HepG2 (cell line): ENCODE results near the gene SPACA1. TPM values are rescaled to one million over a fixed set of nuclear protein-coding genes. Genes with fewer than 3 reads are reported as not detected.

ENCODE experiments used
- ATAC-seq: fragments of 200-7000 bp; cut with Tn5 transposase; 3 replicates; pipeline ENCODE4 v1.9.1; 2020; ENCODE audit warnings: mild to moderate bottlenecking, moderate library complexity
- BruUV-seq: library from RNA; stranded (reverse); fragments of 400-500 nt; replicated peaks from 2 replicates; lab custom pipeline; 2021; lab: Mats Ljungman, UMichigan
- CTCF ChIA-PET: fragments of 300-600 bp; formaldehyde crosslinking; extraction: SDS; loops from one replicate; lab custom pipeline; 2021; ENCODE audit warnings: low total read pairs, inconsistent platforms, low intra/inter-chr PET ratio; lab: Yijun Ruan, JAX
- POLR2A ChIA-PET: fragments of 350-600 bp; sonication (Branson Sonifier 250); formaldehyde crosslinking; loops from one replicate; lab custom pipeline; 2020; ENCODE audit warnings: antibody characterized with exemption, inconsistent platforms; lab: Yijun Ruan, JAX
- DNase-seq: peaks from one replicate; pipeline ENCODE4 v3.0.0-alpha.2; 2015; ENCODE audit warnings: low spot score
- FAIRE-seq: peaks from 3 replicates; lab custom pipeline; 2011; peaks lifted over from hg19 to GRCh38; lab: Jason Lieb, UNC
- H2AFZ ChIP-seq: one replicate; pipeline ENCODE4 v1.6.1; 2011; ENCODE audit warnings: low read length, inconsistent platforms
- H3K27ac ChIP-seq: fragments of 300-600 bp; 3 replicates; pipeline ENCODE4 v1.8.0; 2011; ENCODE audit warnings: mixed run types, mild to moderate bottlenecking, mixed read lengths, low read length, inconsistent platforms; ENCODE audit not compliant: insufficient read depth; ENCODE audit errors: extremely low read length
- H3K27me3 ChIP-seq, 2 experiments: fragments of 200-600 bp in 1 of 2; 2 replicates in 1 of 2; 3 replicates in 1 of 2; pipeline versions ENCODE4 v1.6.0 to v1.8.0; 2011; ENCODE audit warnings: low read length in 2 of 2, mild to moderate bottlenecking in 2 of 2, moderate library complexity in 2 of 2, inconsistent platforms in 1 of 2; ENCODE audit not compliant: insufficient read depth in 2 of 2, control insufficient read depth in 1 of 2
- H3K36me3 ChIP-seq, 2 experiments: fragments of 200-600 bp in 1 of 2; replicated peaks in 1 of 2; 2 replicates in 1 of 2; 3 replicates in 1 of 2; pipeline versions ENCODE4 v1.5.1 to v1.8.0; 2011; ENCODE audit warnings: low read length in 2 of 2, inconsistent platforms in 1 of 2; ENCODE audit not compliant: insufficient read depth in 2 of 2, control insufficient read depth in 1 of 2
- H3K4me1 ChIP-seq: 2 replicates; pipeline ENCODE4 v1.5.1; 2012; ENCODE audit warnings: low read length, inconsistent platforms; ENCODE audit not compliant: insufficient read depth
- H3K4me2 ChIP-seq: 2 replicates; pipeline ENCODE4 v1.6.0; 2011; ENCODE audit warnings: low read depth, low read length, inconsistent platforms
- H3K4me3 ChIP-seq, 3 experiments: fragments of 200-600 bp in 1 of 3; sonication (generic), shearing (Covaris generic) in 1 of 3; replicated peaks in 1 of 3; 2 replicates each; pipeline ENCODE4 v1.5.1; 2011 to 2016; ENCODE audit warnings: low read length in 3 of 3, inconsistent platforms in 2 of 3, low read depth in 2 of 3, mild to moderate bottlenecking in 2 of 3, control low read depth in 1 of 3, mixed read lengths in 1 of 3; ENCODE audit not compliant: insufficient read depth in 1 of 3
- H3K79me2 ChIP-seq: one replicate; pipeline ENCODE4 v1.6.1; 2011; ENCODE audit warnings: low read length, inconsistent platforms; ENCODE audit not compliant: insufficient read depth
- H3K9ac ChIP-seq: 2 replicates; pipeline ENCODE4 v1.6.0; 2011; ENCODE audit warnings: mild to moderate bottlenecking, low read depth, low read length, inconsistent platforms; ENCODE audit not compliant: insufficient read depth
- H3K9me3 ChIP-seq: 2 replicates; pipeline ENCODE4 v1.5.1; 2012; ENCODE audit warnings: mild to moderate bottlenecking, low read length
- H4K20me1 ChIP-seq: 2 replicates; pipeline ENCODE4 v1.6.0; 2011; ENCODE audit warnings: inconsistent platforms, mild to moderate bottlenecking, low read length, moderate library complexity; ENCODE audit not compliant: insufficient read depth
- AGO1 ChIP-seq: fragments of 200-400 bp; formaldehyde crosslinking; IDR thresholded peaks from 2 replicates; pipeline ENCODE4 v1.6.1; 2017; ENCODE audit warnings: mild to moderate bottlenecking, low read depth, low read length, moderate library complexity; ENCODE audit not compliant: poor library complexity, severe bottlenecking
- ARID4A ChIP-seq: sonication (generic); formaldehyde crosslinking; IDR thresholded peaks from 2 replicates; pipeline ENCODE4 v1.5.0; 2020; ENCODE audit warnings: mild to moderate bottlenecking, missing genetic modification reagents, borderline replicate concordance
- CEBPB ChIP-seq: IDR thresholded peaks from 2 replicates; pipeline ENCODE4 v1.6.1; 2011; ENCODE audit warnings: low read depth, low read length, improper control_type of control experiment, borderline replicate concordance
- CEBPZ ChIP-seq: IDR thresholded peaks from 2 replicates; pipeline ENCODE4 v1.6.1; 2012; ENCODE audit warnings: low read length, improper control_type of control experiment
- CHD2 ChIP-seq: IDR thresholded peaks from 2 replicates; pipeline ENCODE4 v1.6.1; 2011; ENCODE audit warnings: low read depth, low read length, improper control_type of control experiment
- DBP ChIP-seq: sonication (generic); formaldehyde crosslinking; IDR thresholded peaks from 2 replicates; pipeline ENCODE4 v1.4.0; 2020; ENCODE audit warnings: missing genetic modification reagents; ENCODE audit errors: not compliant biosample characterization
- HNRNPH1 ChIP-seq: fragments of 200-400 bp; formaldehyde crosslinking; optimal IDR thresholded peaks from 2 replicates; pipeline ENCODE3; 2017; ENCODE audit warnings: mild to moderate bottlenecking, low read depth, low read length
- RFX5 ChIP-seq: IDR thresholded peaks from 2 replicates; pipeline ENCODE4 v1.6.1; 2011; ENCODE audit warnings: low read depth, low read length, improper control_type of control experiment
- ZBTB43 ChIP-seq: sonication (generic); formaldehyde crosslinking; conservative IDR thresholded peaks from 2 replicates; pipeline ENCODE4 v1.4.0; 2020; ENCODE audit warnings: missing genetic modification reagents
- ZBTB44 ChIP-seq: sonication (generic); formaldehyde crosslinking; IDR thresholded peaks from 2 replicates; pipeline ENCODE4 v1.4.0; 2020; ENCODE audit warnings: missing genetic modification reagents
- ZNF101 ChIP-seq: sonication (generic); formaldehyde crosslinking; IDR thresholded peaks from 2 replicates; pipeline ENCODE4 v1.4.0; 2020; ENCODE audit warnings: mild to moderate bottlenecking, low read depth, missing genetic modification reagents, borderline replicate concordance
- WGBS: methylation state at CpG from one replicate; pipeline ENCODE4 v1.1.6; 2017; ENCODE audit warnings: low lambda C conversion rate; 5-methylcytosine and 5-hydroxymethylcytosine counted together
- in situ Hi-C: cut with HindIII; loops from 2 replicates; pipeline ENCODE4 v1.10.0; 2017; ENCODE audit warnings: low pct_unique_long_range_greater_than_20kb; ENCODE audit not compliant: extremely low pct_ligation_motif_present
- intact Hi-C: fragments of 100-400 bp; cut with micrococcal nuclease; formaldehyde crosslinking; loops from one replicate; pipeline ENCODE4 v1.10.0; 2022; ENCODE audit not compliant: unreplicated experiment
- polyA plus RNA-seq, 8 experiments: library from polyadenylated mRNA; depleted of rRNA in 3 of 8; stranded (reverse) in 7 of 8; unstranded in 1 of 8; fragments of >200 nt; fragmentation: Illumina TruSeq in 4 of 8; extraction: Trizol in 4 of 8; gene quantifications; 2 replicates each; pipeline versions ENCODE4 v1.2.1 to v1.2.3, GENCODE V29; 2011 to 2016; ENCODE audit warnings: low read depth in 4 of 8, missing spikeins in 1 of 8, mixed read lengths in 1 of 8; ENCODE audit not compliant: insufficient read depth in 1 of 8
- total RNA-seq, 5 experiments: library from RNA; depleted of rRNA; stranded (reverse); fragments of >200 nt; fragmentation: Illumina TruSeq; extraction: Trizol; gene quantifications; 2 replicates each; pipeline ENCODE4 v1.2.3, GENCODE V29; 2016; ENCODE audit warnings: low read depth in 1 of 5

SPACA1 gene
- total and polyA plus RNA-seq, 2 of the 13 experiments (the other 11 are each of a cell fraction or from before 2014, with no cell fraction given): 0.07 TPM; not detected in 1

GRCh38 chr6:88050140-88050818 is 2.6 kb downstream of the SPACA1 start:
- Histone ChIP-seq H3K9me3 (no peaks in the 10 kb centered on the region), H3K36me3 (no peaks in the 10 kb centered on the region), H3K4me1 (no peaks in the 10 kb centered on the region), H3K27ac (no peak overlapping the region), H3K9ac (no peak overlapping the region), H3K79me2 (no peaks in the 10 kb centered on the region), H2AFZ (no peak overlapping the region), H3K4me2 (no peak overlapping the region), H3K4me3 (no peak overlapping the region), H4K20me1 (no peaks in the 10 kb centered on the region), H3K27me3 (no peaks in the 10 kb centered on the region; a peak in 1 of 5 replicates)
- POLR2A ChIA-PET: no interaction called here
- DNase-seq: no peak
- FAIRE-seq: no peak
- no peak for ATAC-seq
- no TSS peak for BruUV-seq
- intact Hi-C loops: no loop called here
- WGBS: 24% methylated on average over 4 of the region's 4 CpGs
- in situ Hi-C loops: no loop called here
- CTCF ChIA-PET: no interaction called here
- no peak for TF ChIP-seq ZBTB44 (CRISPR knock-in tag)
- TF ChIP-seq ZBTB43 (CRISPR knock-in tag): no peak
- no peak for TF ChIP-seq AGO1
- no peak for TF ChIP-seq ZNF101 (CRISPR knock-in tag)
- TF ChIP-seq ARID4A (CRISPR knock-in tag): no peak
- TF ChIP-seq CEBPZ: no peak
- peak; percentile 49; the same call in 1 of the 2 replicates for TF ChIP-seq CEBPB
- TF ChIP-seq DBP (CRISPR knock-in tag): no peak
- no peak for TF ChIP-seq HNRNPH1
- no peak for TF ChIP-seq RFX5
- TF ChIP-seq CHD2: no peak
